ENCODE data around the gene KLF16. TPM values are rescaled to one million over a fixed set of nuclear protein-coding genes. Genes with fewer than 3 reads are reported as not detected.

Gene KLF16
- polyA plus RNA-seq, 4 donors = 6.1 to 12.3 (median 7.1) TPM

DNA sequence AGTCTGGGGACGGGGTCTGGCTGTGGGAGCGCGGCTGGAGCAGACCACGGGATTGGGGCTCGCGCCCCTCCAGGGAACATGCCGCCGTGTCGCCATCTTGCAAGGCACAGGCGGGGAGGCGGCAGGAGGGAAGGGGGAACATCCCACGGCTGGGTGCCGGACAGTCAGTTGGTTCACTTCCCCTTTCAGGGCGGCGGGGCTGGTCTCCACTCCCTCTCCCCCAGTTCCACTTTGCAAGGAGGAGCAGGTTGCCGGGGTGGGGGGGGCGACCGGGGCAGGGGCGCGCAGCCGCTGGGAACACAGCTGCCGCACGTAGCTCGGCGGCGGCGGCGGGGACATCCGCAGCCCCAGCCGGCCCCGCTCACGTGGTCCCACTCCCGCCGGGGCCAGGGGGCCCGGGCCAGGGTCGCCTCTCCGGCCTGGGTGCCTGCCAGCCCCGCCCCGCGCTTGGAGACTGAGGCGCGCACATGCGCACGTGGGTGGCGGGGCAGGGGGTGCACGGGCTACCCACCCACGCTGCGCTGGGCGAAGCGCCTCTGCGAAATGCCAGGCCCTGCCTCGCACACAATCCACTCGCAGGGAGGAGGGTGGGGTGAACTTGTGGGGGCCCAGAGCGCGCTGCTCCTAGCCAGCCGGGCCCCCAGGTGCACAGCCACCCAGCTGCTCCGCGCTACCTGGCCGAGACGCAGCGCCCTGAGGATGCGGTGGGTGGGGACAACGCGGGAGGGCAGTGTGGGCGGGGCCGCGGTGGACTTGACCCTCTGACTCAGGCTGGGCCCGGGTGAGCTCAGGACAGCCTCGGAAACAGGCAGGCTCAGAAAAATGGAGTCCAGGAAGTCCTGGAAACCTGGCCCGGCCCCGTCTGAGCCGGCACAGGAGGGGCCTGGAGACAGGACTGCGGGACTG is 6.4 kb downstream of the KLF16 start:
- DNase-seq (ENCODE audit: low read depth in 4 of 4, low spot score in 3 of 4) = no peak

DNA sequence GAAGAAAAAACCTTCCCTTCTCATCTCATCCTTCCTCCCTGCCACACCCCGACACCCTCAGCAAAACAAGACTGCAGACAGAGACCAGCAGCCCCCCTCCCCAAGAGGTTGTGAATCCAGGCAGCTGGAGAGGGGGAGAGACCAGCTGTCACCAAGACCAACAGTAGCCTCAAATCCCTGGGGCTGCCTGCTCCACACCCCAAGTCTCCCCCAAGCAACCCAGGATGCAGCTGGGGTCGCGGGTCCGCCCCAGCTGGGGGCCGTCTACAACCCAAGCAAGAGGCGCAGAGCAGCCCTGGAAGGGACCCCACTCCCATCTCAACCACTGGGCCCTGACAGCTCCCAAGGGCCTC is 7.1 kb downstream of the KLF16 start:
- no peak for DNase-seq (ENCODE audit: low read depth in 4 of 4, low spot score in 3 of 4)

DNA sequence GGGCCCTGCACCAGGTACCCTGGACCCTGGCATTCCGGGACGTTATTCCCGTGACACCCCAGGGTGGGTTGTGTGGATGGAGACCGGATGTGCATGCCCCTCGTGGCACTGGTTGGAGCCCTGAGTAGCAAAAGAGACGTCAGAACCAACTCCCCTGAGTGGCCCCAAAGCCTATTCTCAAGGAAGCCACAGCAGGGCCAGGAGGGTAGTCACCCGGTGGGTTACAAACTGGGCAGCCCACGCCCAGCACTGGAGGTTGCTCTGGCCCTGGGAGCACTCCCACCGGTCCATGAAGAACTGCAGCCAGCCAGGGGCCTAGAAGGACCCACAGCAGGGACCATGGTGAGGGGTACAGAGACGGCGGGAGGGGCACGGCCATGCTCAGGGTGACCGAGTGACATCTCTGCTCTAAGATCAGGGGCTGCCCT is 7.5 kb downstream of the KLF16 start:
- DNase-seq (ENCODE audit: low read depth in 4 of 4, low spot score in 3 of 4) = no peak

DNA sequence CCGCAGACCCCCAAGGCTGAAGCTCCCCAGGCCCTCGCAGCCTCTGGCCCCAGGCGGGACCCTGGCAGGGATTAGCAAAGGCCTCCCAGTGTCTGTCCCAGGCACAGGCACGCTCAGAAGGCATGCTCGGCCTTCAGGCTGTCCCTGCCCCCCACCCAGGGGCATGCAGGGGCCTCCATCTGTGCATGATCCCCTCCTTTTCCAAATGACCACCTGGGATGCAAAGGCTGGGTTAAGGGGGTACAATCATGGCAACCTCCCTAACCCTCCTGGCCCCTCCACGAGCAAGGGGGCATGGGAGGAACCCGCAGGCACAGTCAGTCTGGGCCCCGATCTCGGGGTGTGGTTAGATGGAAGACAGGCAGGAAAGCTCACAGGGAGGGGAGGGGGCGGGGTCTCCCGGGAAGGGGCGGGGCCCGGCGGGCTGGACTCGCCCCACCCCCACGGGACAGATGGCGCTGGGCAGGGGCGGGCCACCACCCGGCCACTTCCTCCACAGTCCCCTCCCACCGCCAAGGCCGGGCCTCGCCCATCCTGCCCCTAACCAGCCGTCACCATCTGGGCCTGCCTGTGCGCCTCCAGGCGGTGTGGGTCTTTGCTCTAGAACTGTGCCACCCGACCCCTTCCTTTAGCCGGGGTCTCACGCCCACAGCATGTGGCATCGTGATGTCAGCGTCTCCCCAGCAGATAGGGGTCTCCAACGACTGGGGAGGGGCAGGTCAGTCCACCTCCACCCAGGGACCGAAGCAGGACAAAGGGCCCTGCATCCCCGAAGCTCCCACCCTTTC is 8.1 kb downstream of the KLF16 start:
- no peak for DNase-seq (ENCODE audit: low read depth in 4 of 4, low spot score in 3 of 4)

DNA sequence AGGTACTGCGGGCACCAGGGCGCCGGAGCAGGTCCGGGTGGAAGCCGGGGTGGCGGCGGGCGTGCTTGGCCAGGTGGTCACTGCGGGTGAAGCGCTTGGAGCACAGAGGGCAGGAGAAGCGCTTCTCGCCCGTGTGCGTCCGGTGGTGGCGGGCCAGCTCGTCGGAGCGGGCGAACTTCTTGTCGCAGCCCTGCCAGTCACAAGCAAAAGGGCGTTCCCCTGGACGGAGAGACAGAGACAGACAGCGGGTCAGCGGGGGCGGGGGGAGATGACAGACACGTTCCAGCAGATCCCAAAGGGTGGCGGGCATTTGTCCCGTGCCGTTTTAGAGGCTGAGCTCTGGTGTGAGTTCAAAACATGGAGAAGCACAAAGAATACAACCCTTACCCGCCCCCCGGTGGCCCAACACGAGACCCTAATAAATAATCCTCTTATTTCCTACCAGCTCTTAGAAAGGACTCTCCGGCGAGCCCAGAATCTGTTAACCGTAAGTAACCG is 8.8 kb downstream of the KLF16 start:
- no peak for DNase-seq (ENCODE audit: low read depth in 4 of 4, low spot score in 3 of 4)

DNA sequence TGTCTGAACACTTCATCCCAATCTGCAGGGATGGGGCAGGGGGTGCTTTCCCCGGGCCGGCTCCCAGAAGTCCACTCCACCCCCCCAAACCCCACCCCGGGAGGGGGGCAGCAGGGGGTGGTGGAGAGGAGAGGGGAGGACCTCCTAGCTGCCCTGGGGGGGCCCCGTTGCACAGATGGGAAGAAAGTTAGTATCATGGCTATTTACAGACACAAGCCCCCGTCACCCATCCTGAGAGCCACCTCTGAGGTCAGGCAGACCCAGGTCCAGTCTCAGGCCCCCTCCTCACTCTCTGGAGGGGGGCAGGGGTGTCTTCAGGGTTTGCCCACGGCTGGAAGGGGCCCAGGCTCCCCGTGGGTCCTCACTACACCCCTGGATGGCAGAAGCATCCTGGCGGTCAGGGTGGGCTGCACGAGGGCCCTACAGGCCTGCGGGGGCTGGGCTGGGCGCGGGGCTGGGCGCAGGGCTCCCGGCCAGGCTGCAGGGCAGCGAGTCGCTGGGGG is 9.3 kb downstream of the KLF16 start:
- no peak for DNase-seq (ENCODE audit: low read depth in 4 of 4, low spot score in 3 of 4)

DNA sequence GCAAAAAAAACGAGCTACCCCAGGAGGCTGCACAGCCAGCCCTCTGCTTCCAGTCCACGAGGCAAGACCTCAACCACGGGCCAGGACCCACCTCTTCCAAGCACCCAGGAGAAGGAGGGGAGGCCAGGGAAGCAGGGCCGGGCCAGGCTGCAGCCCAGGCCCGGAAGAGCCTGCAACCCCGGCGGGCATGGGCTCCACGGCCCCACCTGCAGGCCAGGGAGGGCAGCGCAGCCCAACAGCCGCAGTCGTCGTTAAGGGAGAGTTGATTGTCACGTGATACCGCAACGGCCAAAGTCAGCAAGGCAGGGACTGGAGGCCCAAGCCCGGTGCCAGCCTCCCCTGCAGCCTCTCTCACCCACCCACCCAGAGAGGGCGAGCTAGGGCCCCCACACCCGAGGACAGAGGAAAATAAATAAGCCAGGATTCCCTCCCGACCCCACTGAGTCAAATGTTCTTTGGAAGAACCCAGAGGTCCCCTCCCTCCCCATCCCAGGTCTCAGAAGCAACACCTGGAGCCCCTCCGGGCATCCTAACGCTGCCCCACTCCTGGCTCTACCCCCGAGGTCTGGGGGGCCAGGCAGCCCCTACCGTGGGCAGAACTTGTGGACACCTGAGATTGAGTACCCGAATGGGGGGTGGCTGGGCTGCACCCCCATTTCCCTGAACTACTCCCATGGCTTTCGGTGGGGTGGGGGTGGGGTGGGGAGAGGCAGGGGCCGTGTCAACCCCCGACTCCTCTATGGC is 9.9 kb downstream of the KLF16 start:
- no peak for DNase-seq (ENCODE audit: low read depth in 4 of 4, low spot score in 3 of 4)

DNA sequence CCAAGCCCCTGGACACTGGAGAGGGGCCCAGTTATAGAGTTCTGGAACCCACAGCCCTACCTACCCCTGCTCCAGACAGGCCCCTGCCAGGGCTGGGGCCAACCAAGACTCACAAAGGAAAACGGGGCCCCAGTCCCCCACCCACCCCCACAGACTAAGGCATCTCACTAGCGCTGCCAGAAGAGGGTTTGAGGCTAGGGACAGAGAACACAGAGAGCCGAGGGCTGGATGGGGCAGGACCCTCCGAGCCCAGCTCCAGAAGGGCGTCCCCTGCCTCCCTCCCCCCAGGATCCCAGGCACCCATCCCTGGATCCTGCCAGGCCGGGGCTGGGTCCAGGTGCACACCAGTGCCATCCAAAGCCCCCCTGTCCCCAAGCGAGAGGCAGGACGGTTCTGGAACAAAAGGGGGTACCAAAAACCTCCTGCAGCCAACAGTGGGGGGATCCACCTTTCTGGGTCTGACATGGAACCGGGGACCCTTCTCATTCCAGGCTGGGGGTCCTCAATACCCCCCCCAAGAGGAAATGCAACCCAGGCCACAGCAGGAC is 10.7 kb downstream of the KLF16 start:
- DNase-seq (ENCODE audit: low read depth in 4 of 4, low spot score in 3 of 4) = no peak

DNA sequence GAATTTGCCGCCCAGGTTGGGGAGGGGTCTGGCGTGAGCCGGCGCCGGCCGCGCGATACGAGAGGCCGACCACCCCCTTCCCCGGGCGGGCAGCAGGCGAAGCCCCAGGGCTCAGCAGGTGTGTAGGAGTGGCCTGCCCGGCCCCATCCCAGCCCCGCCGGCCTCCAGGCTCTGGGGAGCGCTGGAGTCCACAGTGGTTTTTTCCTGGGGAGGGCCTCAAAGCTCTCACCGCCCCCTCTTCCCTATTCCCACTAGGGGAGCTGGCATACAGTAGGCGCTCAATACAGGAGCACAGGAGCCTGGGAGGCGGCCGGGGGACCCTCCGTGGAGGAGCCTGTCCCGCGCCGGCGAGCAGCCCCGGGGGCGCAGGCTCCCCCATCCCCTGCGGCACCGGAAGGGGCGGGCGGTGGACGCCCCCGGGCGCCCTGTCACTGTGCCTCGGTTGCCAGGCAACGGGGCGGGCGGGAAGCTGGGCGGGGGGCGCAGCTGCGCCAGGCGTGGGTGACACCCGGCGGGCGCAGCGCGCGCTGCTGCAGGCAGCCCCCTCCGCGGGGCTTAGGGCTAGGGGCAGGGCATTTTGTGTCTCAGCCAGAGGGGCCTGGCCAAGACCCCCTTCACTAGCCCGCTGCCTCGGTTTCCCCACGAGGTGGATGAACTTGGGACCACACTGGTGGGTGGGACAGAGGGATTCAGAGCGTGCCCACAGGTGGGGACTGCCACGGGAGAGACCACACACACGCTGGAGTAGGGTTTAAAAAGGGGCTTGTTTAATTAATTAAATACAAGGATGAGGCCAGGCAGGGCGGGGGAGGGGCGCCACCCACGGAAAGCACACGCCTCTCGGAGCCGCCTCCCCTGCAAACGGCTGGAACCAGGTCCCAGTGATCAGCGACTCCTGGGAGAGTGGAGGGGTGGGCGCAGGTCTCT is 11.5 kb downstream of the KLF16 start:
- no peak for DNase-seq (ENCODE audit: low read depth in 4 of 4, low spot score in 3 of 4)

DNA sequence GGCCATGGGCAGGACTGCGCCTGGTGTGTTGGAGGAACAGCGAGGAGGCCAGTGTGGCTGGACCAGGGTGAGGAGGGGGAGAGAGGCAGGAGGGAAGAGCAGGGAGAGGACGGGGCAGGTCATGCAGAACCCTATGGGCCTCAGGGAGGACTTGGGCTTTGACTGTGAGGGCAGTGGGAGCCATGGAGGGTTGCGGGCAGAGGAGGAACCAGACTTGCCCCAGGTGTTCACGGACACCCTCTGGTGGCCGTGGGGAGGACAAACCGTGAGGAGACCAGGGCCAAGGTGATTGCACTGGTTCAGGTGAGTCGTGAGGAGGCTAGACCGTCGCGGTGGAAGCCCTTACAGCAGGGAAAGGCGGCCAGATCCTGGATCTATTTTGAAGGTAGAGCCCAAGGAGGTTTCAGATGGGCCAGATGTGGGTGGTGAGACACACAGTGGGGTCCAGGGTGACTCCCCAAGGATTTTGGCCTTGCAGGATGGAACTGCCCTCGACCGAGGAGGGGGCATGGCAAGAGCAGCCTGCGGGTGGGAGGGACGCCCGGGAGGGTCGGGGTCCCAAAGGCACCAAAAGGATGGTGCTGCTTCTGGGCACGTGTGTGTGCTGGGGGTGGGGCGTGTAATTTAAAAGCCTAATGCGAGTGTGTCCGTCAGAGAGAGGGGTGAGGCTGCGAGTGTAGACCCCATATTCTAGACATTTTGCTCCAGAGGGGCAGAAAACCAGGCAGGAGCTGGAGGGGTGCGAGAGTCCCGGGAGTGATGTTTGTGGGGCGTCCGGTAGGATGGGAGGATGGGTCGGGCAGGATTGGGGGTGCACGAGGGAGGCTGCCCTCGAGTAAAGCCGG is 12.3 kb downstream of the KLF16 start:
- DNase-seq (ENCODE audit: low read depth in 4 of 4, low spot score in 3 of 4) = no peak

DNA sequence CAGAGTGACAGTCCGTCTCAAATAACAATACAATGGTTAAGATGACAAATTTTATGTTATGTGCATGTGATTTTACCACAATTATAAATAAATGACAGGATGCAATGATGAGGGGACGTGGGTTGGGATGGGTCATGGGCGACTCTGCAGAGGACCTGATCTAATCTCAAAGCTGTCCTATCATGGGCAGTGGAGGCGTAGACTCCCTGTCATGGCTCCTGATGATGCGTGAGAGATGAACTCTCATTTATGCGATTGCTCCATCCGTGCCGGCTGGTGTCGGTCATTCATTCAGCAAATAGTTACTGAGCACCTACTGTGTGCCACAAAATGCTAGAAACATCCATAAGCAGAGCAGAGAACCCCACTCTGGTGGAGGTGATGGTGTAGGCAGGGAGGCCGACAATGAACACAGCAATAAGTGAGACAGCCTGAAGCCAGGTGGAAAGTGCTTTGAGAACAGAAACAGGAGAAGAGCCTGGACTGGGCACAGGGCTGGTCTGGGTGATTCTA is 13.4 kb downstream of the KLF16 start:
- DNase-seq (ENCODE audit: low read depth in 4 of 4, low spot score in 3 of 4) = no peak

DNA sequence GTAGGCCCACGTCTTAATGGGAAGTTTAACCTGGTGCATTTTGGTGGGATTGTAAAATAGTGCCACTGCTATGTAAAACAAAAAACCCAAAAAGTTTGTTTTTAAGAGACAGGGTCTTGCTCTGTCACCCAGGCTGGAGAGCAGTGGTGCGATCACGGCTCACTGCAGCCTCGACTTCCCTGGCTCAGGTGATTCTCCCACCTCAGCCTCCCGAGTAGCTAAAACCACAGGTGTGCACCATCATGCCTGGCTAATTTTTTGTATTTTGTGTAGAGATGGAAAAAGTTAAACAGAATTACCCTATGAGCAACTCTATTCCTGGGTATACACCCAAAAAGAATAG is 14.3 kb downstream of the KLF16 start:
- no peak for DNase-seq (ENCODE audit: low read depth in 4 of 4, low spot score in 3 of 4)

DNA sequence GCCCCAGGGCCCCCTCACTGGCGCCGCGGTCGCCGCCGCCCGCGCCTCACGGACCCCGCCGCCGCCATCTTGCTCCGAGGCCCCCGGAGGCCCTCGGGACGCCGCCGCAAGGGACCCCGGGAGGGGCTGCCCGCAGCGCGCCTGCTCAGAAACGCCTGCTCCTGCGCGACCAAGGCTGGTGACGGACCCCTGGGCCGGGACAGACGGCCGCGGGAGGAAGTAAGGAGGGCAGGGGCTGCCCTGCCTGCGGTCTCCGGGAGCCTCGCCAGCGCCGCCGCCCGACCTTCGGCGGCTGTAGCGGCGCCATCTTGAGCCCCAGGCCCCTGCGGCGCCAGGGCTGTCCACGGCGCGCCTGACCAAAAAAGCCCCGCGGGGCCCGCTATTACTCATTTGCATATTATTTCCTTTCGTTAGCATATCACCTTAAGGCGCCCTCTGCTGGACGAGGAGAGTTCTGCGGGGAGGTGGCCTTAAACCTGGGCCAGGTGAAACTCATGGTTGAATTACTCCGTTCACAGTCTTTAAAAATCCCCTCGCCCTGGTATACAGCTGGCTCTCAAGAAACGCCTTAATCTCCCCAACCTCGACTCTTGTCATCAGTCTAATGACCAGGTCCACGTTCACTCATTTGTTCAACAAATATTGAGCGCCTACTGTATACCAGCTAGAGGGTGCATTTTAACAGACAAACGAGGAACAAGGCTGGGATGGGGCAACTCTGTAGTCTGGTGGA is 14.8 kb downstream of the KLF16 start, which contains the start of gene REXO1:
Gene REXO1, minus strand, starts transcription at position 85 of the 733 bp plus-strand sequence. CDS start 125 bp downstream, outside the sequence.
- DNase-seq (ENCODE audit: low read depth in 4 of 4, low spot score in 3 of 4) = peak; percentile 92 to 98 (median 94)

DNA sequence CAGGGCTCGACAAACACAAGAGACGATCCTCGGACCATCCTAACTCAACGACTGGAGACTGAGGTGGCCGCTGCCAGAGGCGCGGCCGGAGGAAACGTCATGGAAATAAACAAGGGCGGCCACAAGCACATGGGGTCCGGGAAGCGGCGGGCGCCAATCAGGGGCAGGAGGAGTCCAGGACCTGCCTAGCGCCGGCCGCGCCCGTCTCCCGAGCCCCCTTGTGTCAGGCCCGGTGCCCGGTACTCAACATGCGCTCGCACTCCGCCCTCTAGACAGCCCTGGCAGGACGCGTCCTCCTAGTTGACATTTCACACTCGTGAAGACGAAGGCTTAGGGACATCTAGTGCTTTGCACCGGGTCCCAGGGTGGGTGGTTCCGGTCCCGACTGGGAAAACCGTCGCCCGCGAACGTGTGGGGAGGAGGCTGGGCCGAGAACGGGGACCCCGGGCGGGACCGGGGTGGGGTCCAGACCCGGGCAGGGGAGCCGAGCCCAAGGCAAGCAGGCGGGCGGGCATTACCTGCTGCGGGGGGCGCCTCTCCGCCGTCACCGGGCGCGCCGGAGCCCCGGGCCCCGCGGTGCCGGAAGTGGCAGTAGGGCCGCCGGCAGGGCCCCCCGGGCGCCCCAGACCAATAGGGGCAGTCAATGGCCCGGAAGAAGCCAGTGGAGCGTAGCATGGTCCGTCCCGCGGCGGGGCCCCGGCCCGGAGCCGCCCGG is 15.5 kb downstream of the KLF16 start:
- DNase-seq (ENCODE audit: low read depth in 4 of 4, low spot score in 3 of 4) = no peak

DNA sequence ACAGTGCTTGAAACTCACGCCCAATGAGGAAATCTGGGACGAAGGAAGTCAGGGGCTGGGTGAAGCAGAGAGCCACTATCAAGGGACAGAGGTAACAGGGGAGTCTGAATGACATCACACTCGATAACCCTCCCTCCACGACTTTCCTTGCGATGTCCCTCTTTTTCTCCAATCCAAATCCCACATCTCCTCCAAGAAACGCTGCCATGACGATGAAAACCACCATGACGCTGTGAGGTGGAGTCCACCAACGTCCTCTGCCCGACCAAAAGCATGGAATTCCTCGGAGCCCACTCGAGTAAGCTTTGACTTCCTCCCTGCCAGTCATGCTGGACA is 16.1 kb downstream of the KLF16 start:
- DNase-seq (ENCODE audit: low read depth in 4 of 4, low spot score in 3 of 4) = no peak

DNA sequence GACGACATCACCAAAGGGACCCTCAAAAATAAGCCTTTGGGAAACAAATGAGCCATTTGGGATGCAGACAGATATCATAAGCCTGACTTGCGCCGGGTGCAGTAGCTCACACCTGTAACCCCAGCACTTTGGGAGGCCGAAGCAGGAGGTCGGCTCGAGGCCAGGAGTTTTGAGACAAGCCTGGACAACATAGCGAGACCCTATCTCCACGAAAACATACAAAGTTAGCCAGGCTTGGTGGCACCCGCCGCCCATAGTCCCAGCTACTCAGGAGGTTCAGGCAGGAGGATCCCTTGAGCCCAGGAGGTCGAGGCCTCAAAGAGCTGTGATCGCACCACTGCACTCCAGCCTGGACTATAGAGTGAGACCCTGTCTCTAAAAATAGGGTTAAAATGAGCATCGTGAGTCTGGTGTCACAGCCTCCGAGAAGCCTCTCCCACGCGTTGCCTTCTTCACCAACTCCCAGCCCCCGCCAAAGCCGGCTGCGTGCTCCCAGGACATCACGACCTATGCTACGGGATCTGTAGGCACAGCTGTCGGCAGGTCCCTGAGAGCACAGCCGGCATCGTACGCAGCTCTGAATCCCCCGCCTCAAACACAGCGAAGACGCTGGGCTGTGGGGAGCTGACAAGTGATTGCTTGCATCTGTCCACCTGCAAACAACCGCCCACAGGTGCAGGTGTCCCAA is 16.7 kb downstream of the KLF16 start:
- DNase-seq (ENCODE audit: low read depth in 4 of 4, low spot score in 3 of 4) = no peak

Data from right renal pelvis (tissue), 4 donors.